ENCODE data around the gene MTX2.
"Not testable (repeated sequence)": the region's sequence is repeated elsewhere in the genome, so short reads cannot be mapped to it uniquely, and the experiment has no call there.

Gene MTX2

GRCh38 chr2:176291809-176292283 lies 22.6 kb downstream of the MTX2 start:
- DNase-seq: peak; percentile 47

- no peak for DNase-seq
Measured at GRCh38 chr2:176292608-176293007, 23.4 kb downstream of the MTX2 start.

GRCh38 chr2:176293334-176293733 lies 24.1 kb downstream of the MTX2 start:
- no peak for DNase-seq

- DNase-seq: no peak
Measured at GRCh38 chr2:176297067-176297466, 27.8 kb downstream of the MTX2 start.

GRCh38 chr2:176297737-176298136 lies 28.5 kb downstream of the MTX2 start:
- no peak for DNase-seq

GRCh38 chr2:176306020-176306419 lies 36.8 kb downstream of the MTX2 start:
- not testable (repeated sequence) for DNase-seq

- no peak for DNase-seq
Measured at GRCh38 chr2:176317199-176317598, 48.0 kb downstream of the MTX2 start.

GRCh38 chr2:176317623-176318065 lies 48.4 kb downstream of the MTX2 start:
- no peak for DNase-seq

GRCh38 chr2:176321916-176322315 lies 52.7 kb downstream of the MTX2 start:
- DNase-seq: no peak

GRCh38 chr2:176324862-176325261 lies 55.6 kb downstream of the MTX2 start:
- no peak for DNase-seq

- no peak for DNase-seq
Measured at GRCh38 chr2:176325732-176326131, 56.5 kb downstream of the MTX2 start.

- DNase-seq: no peak
Measured at GRCh38 chr2:176328149-176328548, 58.9 kb downstream of the MTX2 start.

GRCh38 chr2:176330612-176331011 lies 61.4 kb downstream of the MTX2 start:
- no peak for DNase-seq

- DNase-seq: no peak
Measured at GRCh38 chr2:176331646-176332045, 62.4 kb downstream of the MTX2 start.

GRCh38 chr2:176334729-176335128 lies 65.5 kb downstream of the MTX2 start:
- DNase-seq: no peak

GRCh38 chr2:176338395-176338794 lies 69.2 kb downstream of the MTX2 start:
- DNase-seq: no peak

GRCh38 chr2:176339208-176339607 lies 70.0 kb downstream of the MTX2 start:
- no peak for DNase-seq

GRCh38 chr2:176356251-176356650 lies 87.0 kb downstream of the MTX2 start:
- DNase-seq: no peak

GRCh38 chr2:176364273-176364977 lies 95.2 kb downstream of the MTX2 start:
- DNase-seq: no peak

- no peak for DNase-seq
Measured at GRCh38 chr2:176368349-176368748, 99.1 kb downstream of the MTX2 start.

GRCh38 chr2:176370467-176371171 lies 101.4 kb downstream of the MTX2 start:
- DNase-seq: no peak

- DNase-seq: not testable (repeated sequence)
Measured at GRCh38 chr2:176373155-176373554, 103.9 kb downstream of the MTX2 start.

GRCh38 chr2:176378323-176378722 lies 109.1 kb downstream of the MTX2 start:
- no peak for DNase-seq

GRCh38 chr2:176380341-176380740 lies 111.1 kb downstream of the MTX2 start:
- DNase-seq: no peak
